Endothelial cell of umbilical vein (primary cell): ENCODE results near the gene SIRT5. TPM values are rescaled to one million over a fixed set of nuclear protein-coding genes. Genes with fewer than 3 reads are reported as not detected.

Source experiments
- BruUV-seq: library from RNA; stranded (reverse); fragments of 400-500 nt; replicated peaks from 2 replicates; lab custom pipeline; 2021; lab: Mats Ljungman, UMichigan
- CTCF ChIA-PET: fragments of 300-600, 350-600 bp; sonication (Branson Sonifier 250); formaldehyde crosslinking; loops from one replicate; lab custom pipeline; 2021; ENCODE audit warnings: antibody characterized with exemption, inconsistent platforms; lab: Charles Lee
- POLR2A ChIA-PET: fragments of 300-600, 350-600 bp; sonication (Branson Sonifier 250); formaldehyde crosslinking; loops from one replicate; lab custom pipeline; 2021; ENCODE audit warnings: antibody characterized with exemption, inconsistent platforms; lab: Charles Lee
- DNase-seq: peaks from one replicate; pipeline ENCODE4 v3.0.0-alpha.2; 2011; ENCODE audit warnings: low read depth, low spot score
- FAIRE-seq: peaks from 2 replicates; lab custom pipeline; 2011; peaks lifted over from hg19 to GRCh38; lab: Jason Lieb, UNC
- H2AFZ ChIP-seq: 2 replicates; pipeline ENCODE4 v1.6.0; 2012; ENCODE audit warnings: low read depth, low read length, control low read depth, inconsistent platforms
- H3K27ac ChIP-seq: 2 replicates; pipeline ENCODE4 v1.5.1; 2011; ENCODE audit warnings: low read depth, mild to moderate bottlenecking, control low read depth, low read length, moderate library complexity; ENCODE audit not compliant: insufficient read depth
- H3K27me3 ChIP-seq, 2 experiments: 2 replicates each; pipeline versions ENCODE4 v1.6.0 to v1.6.1; 2011; ENCODE audit warnings: low read length in 2 of 2, mixed read lengths in 1 of 2; ENCODE audit not compliant: control insufficient read depth in 2 of 2, insufficient read depth in 2 of 2
- H3K36me3 ChIP-seq, 2 experiments: 2 replicates in 1 of 2; 3 replicates in 1 of 2; pipeline ENCODE4 v1.5.1; 2011; ENCODE audit warnings: low read length in 2 of 2, mild to moderate bottlenecking in 1 of 2, moderate library complexity in 1 of 2; ENCODE audit not compliant: control insufficient read depth in 2 of 2, insufficient read depth in 2 of 2; ENCODE audit errors: extremely low read depth in 1 of 2
- H3K4me1 ChIP-seq: 3 replicates; pipeline ENCODE4 v1.5.1; 2011; ENCODE audit warnings: mild to moderate bottlenecking, low read length; ENCODE audit not compliant: control insufficient read depth, insufficient read depth; ENCODE audit errors: extremely low read depth
- H3K4me2 ChIP-seq: 2 replicates; pipeline ENCODE4 v1.6.1; 2011; ENCODE audit warnings: low read length, control low read depth, mixed read lengths; ENCODE audit not compliant: insufficient read depth
- H3K4me3 ChIP-seq, 3 experiments: fragments of 200-600 bp in 1 of 3; sonication (generic), shearing (Covaris generic) in 1 of 3; replicated peaks in 1 of 3; 2 replicates each; pipeline ENCODE4 v1.5.1; 2011 to 2016; ENCODE audit warnings: control low read depth in 3 of 3, low read length in 3 of 3, mild to moderate bottlenecking in 2 of 3, inconsistent platforms in 1 of 3, low read depth in 1 of 3, moderate library complexity in 1 of 3; ENCODE audit not compliant: insufficient read depth in 1 of 3
- H3K79me2 ChIP-seq: 2 replicates; pipeline ENCODE4 v1.6.0; 2012; ENCODE audit warnings: low read length, inconsistent platforms; ENCODE audit not compliant: control insufficient read depth, insufficient read depth
- H3K9ac ChIP-seq: replicated peaks from 2 replicates; pipeline ENCODE3; 2011; ENCODE audit warnings: low read length, control low read depth; ENCODE audit not compliant: insufficient read depth; ENCODE audit errors: extremely low read depth
- H3K9me1 ChIP-seq: replicated peaks from 3 replicates; pipeline ENCODE4 v1.6.0; 2011; ENCODE audit warnings: mild to moderate bottlenecking, low read length; ENCODE audit not compliant: control insufficient read depth, insufficient read depth; ENCODE audit errors: extremely low read depth
- H3K9me3 ChIP-seq: replicated peaks from 2 replicates; pipeline ENCODE4 v1.5.1; 2012; ENCODE audit warnings: low read length, inconsistent platforms; ENCODE audit not compliant: control insufficient read depth, insufficient read depth
- H4K20me1 ChIP-seq: replicated peaks from 2 replicates; pipeline ENCODE3; 2011; ENCODE audit warnings: mild to moderate bottlenecking, low read length; ENCODE audit not compliant: control insufficient read depth, insufficient read depth; ENCODE audit errors: extremely low read depth
- CTCF ChIP-seq, 2 donors: IDR thresholded peaks; 1 replicate in 1 of 2; 2 replicates in 1 of 2; pipeline ENCODE4 v1.5.1; 2011; ENCODE audit warnings: low read length in 2 of 2, mild to moderate bottlenecking in 2 of 2, moderate library complexity in 2 of 2, control low read depth in 1 of 2, inconsistent platforms in 1 of 2, low read depth in 1 of 2; ENCODE audit not compliant: insufficient read depth in 1 of 2; ENCODE audit errors: extremely low read depth in 1 of 2
- GATA2 ChIP-seq: IDR thresholded peaks from 2 replicates; pipeline ENCODE4 v1.7.0; 2011; ENCODE audit warnings: low read depth, mild to moderate bottlenecking, moderate library complexity, mixed read lengths, low read length; ENCODE audit not compliant: insufficient read length, insufficient read depth
- MAX ChIP-seq: IDR thresholded peaks from 2 replicates; pipeline ENCODE4 v1.6.1; 2011; ENCODE audit not compliant: insufficient read depth, insufficient read length
- MYC ChIP-seq: IDR thresholded peaks from one replicate; pipeline ENCODE4 v1.6.1; 2011; ENCODE audit warnings: mild to moderate bottlenecking, low read depth, low read length
- POLR2A ChIP-seq: IDR thresholded peaks from 2 replicates; pipeline ENCODE4 v1.6.1; 2012; ENCODE audit warnings: low read depth, mild to moderate bottlenecking, control low read depth, low read length
- POLR2AphosphoS5 ChIP-seq: IDR thresholded peaks from 2 replicates; pipeline ENCODE4 v1.6.1; 2012; ENCODE audit warnings: low read depth, mild to moderate bottlenecking, control low read depth, low read length, moderate library complexity; ENCODE audit not compliant: insufficient read depth
- dilution Hi-C: fragments of 300-500 bp; cut with MboI; formaldehyde crosslinking; loops from one replicate; pipeline ENCODE4 v1.15.0; 2019; ENCODE audit warnings: low sequenced_read_pairs; ENCODE audit not compliant: extremely low pct_ligation_motif_present
- intact Hi-C: fragments of 100-400 bp; cut with micrococcal nuclease; formaldehyde crosslinking; loops from one replicate; pipeline ENCODE4 v1.10.0; 2022
- polyA plus RNA-seq, 4 experiments: library from polyadenylated mRNA; depleted of rRNA in 3 of 4; stranded (reverse) in 3 of 4; unstranded in 1 of 4; fragments of >200 nt; gene quantifications; 2 replicates each; pipeline versions ENCODE4 v1.2.1 to v1.2.3, GENCODE V29; 2011 to 2012; ENCODE audit warnings: missing spikeins in 1 of 4
- total RNA-seq: library from RNA; stranded (reverse); gene quantifications from 2 replicates; pipeline ENCODE4 v1.2.3, GENCODE V29; 2021

SIRT5 gene
- total and polyA plus RNA-seq, 2 donors (not counting 3 experiments of a cell fraction or from before 2014, with no cell fraction given) = 4.7 to 7.2 TPM

- H3K79me2 ChIP-seq = no peaks in the 10 kb centered on the region
- no peaks in the 10 kb centered on the region for H3K9me3 ChIP-seq
- no peaks in the 10 kb centered on the region for H4K20me1 ChIP-seq
- H2AFZ ChIP-seq = no peak overlapping the region
- intact Hi-C loops (no loop called here), dilution Hi-C loops (no loop called here)
- H3K4me2 ChIP-seq = no peak overlapping the region
- no peaks in the 10 kb centered on the region for H3K9me1 ChIP-seq
- H3K27ac ChIP-seq = no peak overlapping the region
- FAIRE-seq (no peak), DNase-seq (no peak)
- H3K36me3 ChIP-seq = peaks cover 0 to 12% of the 10 kb centered on the region in 2 experiments
- H3K9ac ChIP-seq = no peak overlapping the region
- BruUV-seq = no TSS peak
- POLR2A ChIA-PET = no interaction called here
- no peaks in the 10 kb centered on the region for H3K27me3 ChIP-seq
- CTCF ChIA-PET = no interaction called here
- no peak for TF ChIP-seq GATA2
- TF ChIP-seq MYC = no peak
- no peak for TF ChIP-seq CTCF (IDR thresholded peaks at IDR 0.05; ENCODE audit: extremely low read depth in 1 of 2, insufficient read depth in 1 of 2, low read depth in 1 of 2, low read length in 2 of 2)
- TF ChIP-seq POLR2A = no peak
- no peak for TF ChIP-seq POLR2AphosphoS5
- H3K4me1 ChIP-seq = no peaks in the 10 kb centered on the region
- H3K4me3 ChIP-seq = no peak overlapping the region
Measured at GRCh38 chr6:13597073-13597472, 22.7 kb downstream of the SIRT5 start.

GRCh38 chr6:13600036-13600435 lies 25.6 kb downstream of the SIRT5 start:
- Histone ChIP-seq H3K9me3 (no peaks in the 10 kb centered on the region), H3K36me3 (peaks cover 0 to 6% of the 10 kb centered on the region in 2 experiments), H2AFZ (no peak overlapping the region), H3K9me1 (no peaks in the 10 kb centered on the region), H3K4me3 (no peak overlapping the region), H4K20me1 (no peaks in the 10 kb centered on the region), H3K27me3 (no peaks in the 10 kb centered on the region), H3K4me1 (no peaks in the 10 kb centered on the region), H3K27ac (no peak overlapping the region), H3K4me2 (no peak overlapping the region), H3K9ac (no peak overlapping the region), H3K79me2 (no peaks in the 10 kb centered on the region)
- intact Hi-C loops = no loop called here
- BruUV-seq = no TSS peak
- FAIRE-seq (no peak), DNase-seq (no peak)
- POLR2A ChIA-PET = no interaction called here
- no peak for TF ChIP-seq MAX
- dilution Hi-C loops = no loop called here
- CTCF ChIA-PET = no interaction called here
